GM19240 (cell line): ENCODE results near the gene ART5.

Experiments used
- DNase-seq: peaks from one replicate; pipeline ENCODE4 v3.0.0; 2011; ENCODE audit warnings: low spot score; ENCODE audit not compliant: insufficient read length

Gene ART5

GRCh38 chr11:3641701-3642070 is at the start of gene ART5:
TSS of gene ART5 (minus strand) at chr11:3641992. CDS start at chr11:3641862, 130 bp downstream.
- DNase-seq: no peak

GRCh38 chr11:3686751-3687150 is 45.0 kb upstream of the ART5 start:
- DNase-seq: no peak

GRCh38 chr11:3685923-3686322 is 44.1 kb upstream of the ART5 start:
- DNase-seq: no peak

- no peak for DNase-seq
Observed at GRCh38 chr11:3684819-3685172, 43.0 kb upstream of the ART5 start.

- no peak for DNase-seq
Observed at GRCh38 chr11:3684129-3684818, 42.5 kb upstream of the ART5 start.

- no peak for DNase-seq
Observed at GRCh38 chr11:3683039-3683438, 41.2 kb upstream of the ART5 start.

- DNase-seq: no peak
Observed at GRCh38 chr11:3679077-3679476, 37.3 kb upstream of the ART5 start.

GRCh38 chr11:3675971-3676370 is 34.2 kb upstream of the ART5 start:
- no peak for DNase-seq

- DNase-seq: no peak
Observed at GRCh38 chr11:3674189-3674588, 32.4 kb upstream of the ART5 start.

GRCh38 chr11:3671334-3672254 is 29.8 kb upstream of the ART5 start, which contains the start of gene CHRNA10:
TSS of gene CHRNA10 (minus strand) at chr11:3671384. CDS start at chr11:3671312, 72 bp downstream.
- DNase-seq: no peak

- no peak for DNase-seq
Observed at GRCh38 chr11:3669742-3670183, 28.0 kb upstream of the ART5 start.

- DNase-seq: no peak
Observed at GRCh38 chr11:3669128-3669527, 27.3 kb upstream of the ART5 start.

- no peak for DNase-seq
Observed at GRCh38 chr11:3667149-3668035, 25.6 kb upstream of the ART5 start.

- no peak for DNase-seq
Observed at GRCh38 chr11:3666023-3666530, 24.3 kb upstream of the ART5 start.

- no peak for DNase-seq
Observed at GRCh38 chr11:3665336-3666022, 23.7 kb upstream of the ART5 start.

- DNase-seq: no peak
Observed at GRCh38 chr11:3664032-3664630, 22.3 kb upstream of the ART5 start.

GRCh38 chr11:3662856-3663255 is 21.1 kb upstream of the ART5 start:
- no peak for DNase-seq

- DNase-seq: no peak
Observed at GRCh38 chr11:3660960-3661359, 19.2 kb upstream of the ART5 start.

- no peak for DNase-seq
Observed at GRCh38 chr11:3659595-3660515, 18.1 kb upstream of the ART5 start.
